Activated T-cell treated with anti-CD3 and anti-CD28 coated beads, Interleukin-2, amount 50 U/mL, for 48 hours (primary cell): ENCODE measurements around the gene TBCD.

Experiments used
- DNase-seq, 2 experiments: peaks; one replicate each; pipeline ENCODE4 v3.0.0-alpha.2; 2020

TBCD gene

GRCh38 chr17:82889496-82890338 lies 137.9 kb downstream of the TBCD start:
- DNase-seq, result no peak

- DNase-seq, result no peak
These were observed 138.5 kb downstream of the TBCD start for GRCh38 chr17:82890339-82890730.

GRCh38 chr17:82890926-82891678 lies 139.2 kb downstream of the TBCD start:
- DNase-seq, result no peak

GRCh38 chr17:82891911-82892310 lies 140.0 kb downstream of the TBCD start:
- DNase-seq, result no peak

GRCh38 chr17:82892899-82893565 lies 141.2 kb downstream of the TBCD start:
- DNase-seq, result peak; percentile 66 to 73

- DNase-seq, result no peak
These were observed 141.9 kb downstream of the TBCD start for GRCh38 chr17:82893779-82894178.

- DNase-seq, result no peak
These were observed 142.5 kb downstream of the TBCD start for GRCh38 chr17:82894389-82894788.

- no peak for DNase-seq
These were observed 143.2 kb downstream of the TBCD start for GRCh38 chr17:82895087-82895486.

GRCh38 chr17:82896071-82897000 lies 144.5 kb downstream of the TBCD start:
- DNase-seq, result no peak

- no peak for DNase-seq
These were observed 145.8 kb downstream of the TBCD start for GRCh38 chr17:82897514-82898249.

GRCh38 chr17:82898976-82899514 lies 147.2 kb downstream of the TBCD start:
- no peak for DNase-seq

GRCh38 chr17:82899941-82900340 lies 148.1 kb downstream of the TBCD start:
- DNase-seq, result no peak

- no peak for DNase-seq
These were observed 148.9 kb downstream of the TBCD start for GRCh38 chr17:82900741-82901140.

- no peak for DNase-seq
These were observed 149.5 kb downstream of the TBCD start for GRCh38 chr17:82901356-82901755.

GRCh38 chr17:82901856-82902255 lies 150.0 kb downstream of the TBCD start:
- DNase-seq, result no peak

GRCh38 chr17:82902972-82903874 lies 151.4 kb downstream of the TBCD start:
- DNase-seq, result no peak

GRCh38 chr17:82905130-82905529 lies 153.3 kb downstream of the TBCD start:
- DNase-seq, result no peak

- DNase-seq, result no peak
These were observed 156.1 kb downstream of the TBCD start for GRCh38 chr17:82907797-82908542.

GRCh38 chr17:82908543-82909160 lies 156.8 kb downstream of the TBCD start:
- no peak for DNase-seq
